ENCODE results near the gene SORCS2. TPM values are rescaled to one million over a fixed set of nuclear protein-coding genes. Genes with fewer than 3 reads are reported as not detected.

Gene SORCS2
- total RNA-seq, 2 donors from 2014 or later, result 0.54 to 0.74 TPM

GRCh38 chr4:7705593-7705992 lies 513.3 kb downstream of the SORCS2 start:
- no peaks in the 10 kb centered on the region for H3K9me3 ChIP-seq
- no peak overlapping the region for H3K9ac ChIP-seq (ENCODE audit: low read depth in 2 of 2, low read length in 2 of 2)
- no peaks in the 10 kb centered on the region for H3K36me3 ChIP-seq
- intact Hi-C loops (cut with DNase I), result no loop called here
- no peak overlapping the region for H3K4me3 ChIP-seq
- no peak for TF ChIP-seq CTCF (IDR thresholded peaks at IDR 0.05)
- H3K27ac ChIP-seq, result no peak overlapping the region
- no peaks in the 10 kb centered on the region for H3K27me3 ChIP-seq
- no peaks in the 10 kb centered on the region for H3K4me1 ChIP-seq
- DNase-seq, result no peak

- H3K27ac ChIP-seq, result no peak overlapping the region
- H3K9me3 ChIP-seq, result no peaks in the 10 kb centered on the region
- no peak for TF ChIP-seq CTCF (IDR thresholded peaks at IDR 0.05)
- intact Hi-C loops (cut with DNase I), result no loop called here
- no peak overlapping the region for H3K9ac ChIP-seq (ENCODE audit: low read depth in 2 of 2, low read length in 2 of 2)
- H3K4me3 ChIP-seq, result no peak overlapping the region
- H3K4me1 ChIP-seq, result no peaks in the 10 kb centered on the region
- no peak for DNase-seq
- H3K36me3 ChIP-seq, result no peaks in the 10 kb centered on the region
- H3K27me3 ChIP-seq, result no peaks in the 10 kb centered on the region
Observed at GRCh38 chr4:7708238-7708637, 515.9 kb downstream of the SORCS2 start.

GRCh38 chr4:7708981-7709380 lies 516.6 kb downstream of the SORCS2 start:
- H3K9me3 ChIP-seq, result no peaks in the 10 kb centered on the region
- no peaks in the 10 kb centered on the region for H3K27me3 ChIP-seq
- intact Hi-C loops (cut with DNase I), result no loop called here
- no peak overlapping the region for H3K9ac ChIP-seq (ENCODE audit: low read depth in 2 of 2, low read length in 2 of 2)
- no peak for DNase-seq
- H3K27ac ChIP-seq, result no peak overlapping the region
- no peaks in the 10 kb centered on the region for H3K36me3 ChIP-seq
- H3K4me1 ChIP-seq, result no peaks in the 10 kb centered on the region
- no peak for TF ChIP-seq CTCF (IDR thresholded peaks at IDR 0.05)
- no peak overlapping the region for H3K4me3 ChIP-seq

GRCh38 chr4:7709431-7709830 lies 517.1 kb downstream of the SORCS2 start:
- DNase-seq, result no peak
- intact Hi-C loops (cut with DNase I), result no loop called here
- Histone ChIP-seq H3K4me1 (no peaks in the 10 kb centered on the region), H3K27ac (no peak overlapping the region), H3K27me3 (no peaks in the 10 kb centered on the region), H3K9ac (ENCODE audit: low read depth in 2 of 2, low read length in 2 of 2) (no peak overlapping the region), H3K9me3 (no peaks in the 10 kb centered on the region), H3K36me3 (no peaks in the 10 kb centered on the region), H3K4me3 (no peak overlapping the region)
- no peak for TF ChIP-seq CTCF (IDR thresholded peaks at IDR 0.05)

GRCh38 chr4:7710126-7710525 lies 517.8 kb downstream of the SORCS2 start:
- Histone ChIP-seq H3K9ac (ENCODE audit: low read depth in 2 of 2, low read length in 2 of 2) (no peak overlapping the region), H3K36me3 (no peaks in the 10 kb centered on the region), H3K27ac (no peak overlapping the region), H3K27me3 (no peaks in the 10 kb centered on the region), H3K4me1 (no peaks in the 10 kb centered on the region), H3K9me3 (no peaks in the 10 kb centered on the region), H3K4me3 (no peak overlapping the region)
- intact Hi-C loops (cut with DNase I), result no loop called here
- no peak for TF ChIP-seq CTCF (IDR thresholded peaks at IDR 0.05)
- DNase-seq, result no peak
